ENCODE measurements around the gene ACTBL2. TPM values are rescaled to one million over a fixed set of nuclear protein-coding genes. Genes with fewer than 3 reads are reported as not detected.
"Not testable (repeated sequence)": the region's sequence is repeated elsewhere in the genome, so short reads cannot be mapped to it uniquely, and the experiment has no call there.

ACTBL2 gene
- not detected in 2 replicates for total RNA-seq (2014; rRNA removed; shearing (Covaris generic); ENCODE audit: low replicate concordance)

DNA sequence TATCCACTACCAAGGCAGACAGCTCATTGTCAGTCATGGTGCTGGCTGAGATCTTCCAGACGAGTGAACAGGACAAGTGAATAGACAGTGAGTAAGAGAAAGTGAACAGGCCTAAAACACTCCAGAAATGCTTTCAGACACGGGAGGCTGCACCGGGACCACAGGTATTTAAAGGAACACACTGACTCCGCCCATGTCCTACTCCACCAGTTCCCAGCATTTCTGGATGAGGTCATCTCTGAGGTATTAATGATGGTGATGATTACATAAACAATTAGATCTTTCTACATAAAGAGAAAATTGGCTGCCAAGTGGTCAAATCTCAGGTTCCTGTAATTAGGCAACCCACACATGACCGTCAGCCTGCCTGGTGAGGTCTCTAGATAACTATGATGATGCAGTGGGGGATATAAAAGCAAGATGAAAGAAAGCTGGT is at the start of gene ACTBL2:
ACTBL2 (minus strand) TSS at position 141 of the 436 bp plus-strand sequence; CDS start at position 37, 104 bp downstream.
- no peaks in the 10 kb centered on the region for H3K79me2 ChIP-seq (ENCODE audit: low read length)
- no peak within 1 kb of the TSS for H3K4me2 ChIP-seq (ENCODE audit: low read depth, low read length, poor library complexity, severe bottlenecking)
- H3K4me1 ChIP-seq (ENCODE audit: low read length): no peaks in the 10 kb centered on the region
- no peaks in the 10 kb centered on the region for H4K20me1 ChIP-seq (ENCODE audit: insufficient read depth, low read depth, low read length)
- no peak for DNase-seq
- no peak within 1 kb of the TSS for H3K27ac ChIP-seq (ENCODE audit: low read length)
- H3K9me3 ChIP-seq (ENCODE audit: low read length): no peaks in the 10 kb centered on the region
- H3K27me3 ChIP-seq (ENCODE audit: low read length): no peaks in the 10 kb centered on the region
- H3K4me3 ChIP-seq (ENCODE audit: low read length): no peak within 1 kb of the TSS
- no peaks in the 10 kb centered on the region for H3K36me3 ChIP-seq (ENCODE audit: insufficient read depth, low read length)
- H3K9ac ChIP-seq (ENCODE audit: low read length): no peak within 1 kb of the TSS
- no peaks in the 10 kb centered on the region for H3K9me2 ChIP-seq (replicated peaks; ENCODE audit: insufficient read depth, low read length)
- H2AFZ ChIP-seq (ENCODE audit: low read length): no peak within 1 kb of the TSS

DNA sequence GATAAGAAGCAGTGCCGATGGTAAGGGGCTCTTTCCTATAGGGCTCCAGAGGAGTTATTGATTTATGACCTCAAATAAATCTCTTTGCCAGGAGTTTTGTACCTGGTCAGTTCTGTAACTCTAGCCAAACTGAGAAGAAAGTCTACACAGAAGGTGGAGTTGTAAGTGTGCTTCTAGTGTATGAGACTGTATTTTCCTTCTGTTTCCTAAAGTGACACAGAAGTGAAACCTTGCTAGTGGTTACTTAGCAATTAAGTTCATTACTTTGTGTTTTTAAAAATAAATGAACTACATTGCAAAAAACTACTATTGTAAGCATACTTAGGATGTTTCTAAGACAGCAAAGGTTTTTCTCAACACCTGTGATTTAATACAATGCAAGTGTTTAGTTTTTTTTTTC is 48.7 kb upstream of the ACTBL2 start:
- DNase-seq: no peak
- Histone ChIP-seq H4K20me1 (ENCODE audit: insufficient read depth, low read depth, low read length) (no peaks in the 10 kb centered on the region), H3K9ac (ENCODE audit: low read length) (no peak overlapping the region), H3K4me3 (ENCODE audit: low read length) (no peak overlapping the region), H3K27me3 (ENCODE audit: low read length) (no peaks in the 10 kb centered on the region; the same call in 1 of the 2 replicates), H3K79me2 (ENCODE audit: low read length) (no peaks in the 10 kb centered on the region), H3K27ac (ENCODE audit: low read length) (no peak overlapping the region), H3K36me3 (ENCODE audit: insufficient read depth, low read length) (no peaks in the 10 kb centered on the region), H3K9me2 (replicated peaks; ENCODE audit: insufficient read depth, low read length) (no peaks in the 10 kb centered on the region), H2AFZ (ENCODE audit: low read length) (no peak overlapping the region), H3K4me2 (ENCODE audit: low read depth, low read length, poor library complexity, severe bottlenecking) (no peak overlapping the region), H3K9me3 (ENCODE audit: low read length) (no peaks in the 10 kb centered on the region), H3K4me1 (ENCODE audit: low read length) (no peaks in the 10 kb centered on the region)

DNA sequence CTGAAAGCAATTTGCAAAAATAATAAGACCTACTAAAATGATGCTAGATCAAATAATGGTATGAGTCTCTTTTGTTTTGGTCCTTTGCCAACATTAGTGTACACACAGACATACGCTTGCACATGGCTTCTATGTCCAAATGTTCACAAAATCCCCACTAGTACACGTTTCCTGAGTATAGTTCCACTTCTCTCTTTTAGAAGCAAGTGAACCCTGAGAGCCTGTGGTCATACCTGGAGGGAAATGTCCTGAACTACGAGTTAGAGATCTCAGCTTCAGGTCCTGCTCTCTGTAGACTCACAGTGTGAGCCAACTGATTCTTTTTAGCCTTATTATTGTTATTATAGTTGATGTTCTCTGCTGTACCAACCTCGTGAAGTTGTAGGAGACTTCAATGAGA is 47.3 kb upstream of the ACTBL2 start:
- no peaks in the 10 kb centered on the region; the same call in 1 of the 2 replicates for H3K27me3 ChIP-seq (ENCODE audit: low read length)
- H4K20me1 ChIP-seq (ENCODE audit: insufficient read depth, low read depth, low read length): no peaks in the 10 kb centered on the region
- no peak for DNase-seq
- no peak overlapping the region for H3K4me3 ChIP-seq (ENCODE audit: low read length)
- no peaks in the 10 kb centered on the region for H3K4me1 ChIP-seq (ENCODE audit: low read length)
- no peak overlapping the region for H3K9ac ChIP-seq (ENCODE audit: low read length)
- no peaks in the 10 kb centered on the region for H3K36me3 ChIP-seq (ENCODE audit: insufficient read depth, low read length)
- H3K9me2 ChIP-seq (replicated peaks; ENCODE audit: insufficient read depth, low read length): no peaks in the 10 kb centered on the region
- no peaks in the 10 kb centered on the region for H3K9me3 ChIP-seq (ENCODE audit: low read length)
- H3K79me2 ChIP-seq (ENCODE audit: low read length): no peaks in the 10 kb centered on the region
- no peak overlapping the region for H3K4me2 ChIP-seq (ENCODE audit: low read depth, low read length, poor library complexity, severe bottlenecking)
- H3K27ac ChIP-seq (ENCODE audit: low read length): no peak overlapping the region
- H2AFZ ChIP-seq (ENCODE audit: low read length): no peak overlapping the region

DNA sequence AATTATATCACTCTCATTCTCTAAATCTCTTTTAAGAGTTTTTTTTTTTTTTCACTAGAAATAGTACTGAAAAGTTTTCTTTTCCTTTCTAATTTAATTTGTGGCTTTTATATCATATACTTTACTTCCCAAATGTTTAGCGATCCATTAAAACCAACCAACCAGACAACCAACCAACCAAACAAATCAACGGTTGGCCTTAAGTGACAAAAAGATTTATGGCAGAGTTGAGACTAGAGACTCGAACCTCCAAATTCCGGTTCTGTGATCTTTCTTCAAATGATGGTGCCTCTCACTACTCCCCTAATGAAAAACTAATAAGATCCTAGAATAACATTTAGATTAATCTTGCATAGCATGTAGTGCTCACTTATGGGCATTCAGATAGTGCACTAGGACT is 45.3 kb upstream of the ACTBL2 start:
- H3K27ac ChIP-seq (ENCODE audit: low read length): no peak overlapping the region
- H3K9me2 ChIP-seq (replicated peaks; ENCODE audit: insufficient read depth, low read length): no peaks in the 10 kb centered on the region
- H3K27me3 ChIP-seq (ENCODE audit: low read length): no peaks in the 10 kb centered on the region; the same call in 1 of the 2 replicates
- no peak overlapping the region for H3K4me2 ChIP-seq (ENCODE audit: low read depth, low read length, poor library complexity, severe bottlenecking)
- no peak overlapping the region for H3K9ac ChIP-seq (ENCODE audit: low read length)
- no peak overlapping the region for H2AFZ ChIP-seq (ENCODE audit: low read length)
- no peaks in the 10 kb centered on the region for H3K79me2 ChIP-seq (ENCODE audit: low read length)
- H3K4me1 ChIP-seq (ENCODE audit: low read length): no peaks in the 10 kb centered on the region
- H3K36me3 ChIP-seq (ENCODE audit: insufficient read depth, low read length): no peaks in the 10 kb centered on the region
- DNase-seq: no peak
- H3K9me3 ChIP-seq (ENCODE audit: low read length): no peaks in the 10 kb centered on the region
- H4K20me1 ChIP-seq (ENCODE audit: insufficient read depth, low read depth, low read length): no peaks in the 10 kb centered on the region
- no peak overlapping the region for H3K4me3 ChIP-seq (ENCODE audit: low read length)

DNA sequence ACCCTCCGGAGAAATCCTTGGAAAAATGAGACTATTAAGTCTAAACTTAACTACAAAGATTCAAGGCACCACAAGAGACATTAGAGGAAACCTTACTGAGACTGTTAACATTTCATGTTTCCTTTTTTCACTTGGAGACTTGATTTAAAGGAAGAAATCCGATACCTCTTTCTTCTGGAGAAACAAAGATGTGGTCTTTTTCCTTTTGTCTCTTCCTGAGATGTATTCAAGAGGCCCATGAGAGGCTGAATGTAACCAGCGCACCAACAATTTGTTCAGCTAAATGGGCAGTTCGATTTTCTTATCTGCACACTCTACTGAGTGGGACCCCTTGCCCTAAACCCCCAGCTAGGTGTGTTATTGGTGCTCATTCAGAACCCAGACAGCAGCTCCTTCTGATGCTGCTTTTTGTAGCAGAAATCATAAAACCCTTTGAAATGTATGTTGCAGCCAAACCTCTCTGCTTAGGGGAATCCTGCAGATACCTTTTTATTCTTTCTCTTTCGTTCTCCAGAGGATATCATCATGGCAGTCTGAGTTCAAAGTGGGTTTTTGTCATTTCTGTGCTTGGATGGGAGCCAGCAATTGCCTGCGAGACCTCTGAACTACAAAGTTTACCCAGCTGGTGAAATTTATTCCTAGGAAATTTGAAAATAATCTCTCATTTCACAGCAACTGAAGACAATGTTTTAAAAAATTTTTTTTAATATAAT is 41.9 kb upstream of the ACTBL2 start:
- no peaks in the 10 kb centered on the region for H3K79me2 ChIP-seq (ENCODE audit: low read length)
- no peaks in the 10 kb centered on the region; the same call in 1 of the 2 replicates for H3K27me3 ChIP-seq (ENCODE audit: low read length)
- DNase-seq: no peak
- no peak overlapping the region for H2AFZ ChIP-seq (ENCODE audit: low read length)
- no peaks in the 10 kb centered on the region for H3K4me1 ChIP-seq (ENCODE audit: low read length)
- no peak overlapping the region for H3K9ac ChIP-seq (ENCODE audit: low read length)
- no peak overlapping the region for H3K4me3 ChIP-seq (ENCODE audit: low read length)
- H4K20me1 ChIP-seq (ENCODE audit: insufficient read depth, low read depth, low read length): no peaks in the 10 kb centered on the region
- no peak overlapping the region for H3K27ac ChIP-seq (ENCODE audit: low read length)
- H3K36me3 ChIP-seq (ENCODE audit: insufficient read depth, low read length): no peaks in the 10 kb centered on the region
- no peaks in the 10 kb centered on the region for H3K9me3 ChIP-seq (ENCODE audit: low read length)
- H3K9me2 ChIP-seq (replicated peaks; ENCODE audit: insufficient read depth, low read length): no peaks in the 10 kb centered on the region
- H3K4me2 ChIP-seq (ENCODE audit: low read depth, low read length, poor library complexity, severe bottlenecking): no peak overlapping the region

DNA sequence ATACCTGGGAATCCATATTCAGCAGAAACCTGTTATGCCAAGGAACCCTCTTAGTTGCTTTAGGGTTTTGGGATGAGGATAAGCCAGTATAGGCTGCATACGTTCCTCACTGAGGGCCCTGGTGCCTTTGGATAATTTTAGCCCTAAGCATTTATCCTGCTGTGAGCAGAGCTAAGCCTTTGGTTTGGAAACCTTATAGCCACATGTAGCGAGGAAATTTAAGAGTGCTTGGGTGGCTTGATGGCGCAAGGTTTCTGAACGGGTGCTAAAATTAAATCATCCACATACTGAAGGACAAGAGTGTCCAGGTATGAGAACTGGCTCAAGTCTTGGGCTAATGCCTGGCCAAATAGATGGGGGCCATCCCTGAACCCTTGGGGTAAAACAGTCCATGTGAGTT is 39.9 kb upstream of the ACTBL2 start:
- H3K9ac ChIP-seq (ENCODE audit: low read length); H2AFZ ChIP-seq (ENCODE audit: low read length); H3K36me3 ChIP-seq (ENCODE audit: insufficient read depth, low read length); H3K4me1 ChIP-seq (ENCODE audit: low read length); H3K9me3 ChIP-seq (ENCODE audit: low read length); H3K9me2 ChIP-seq (replicated peaks; ENCODE audit: insufficient read depth, low read length); H3K4me3 ChIP-seq (ENCODE audit: low read length); H3K79me2 ChIP-seq (ENCODE audit: low read length); H3K27me3 ChIP-seq (ENCODE audit: low read length); H4K20me1 ChIP-seq (ENCODE audit: insufficient read depth, low read depth, low read length); H3K27ac ChIP-seq (ENCODE audit: low read length); H3K4me2 ChIP-seq (ENCODE audit: low read depth, low read length, poor library complexity, severe bottlenecking); DNase-seq: not testable (repeated sequence)

DNA sequence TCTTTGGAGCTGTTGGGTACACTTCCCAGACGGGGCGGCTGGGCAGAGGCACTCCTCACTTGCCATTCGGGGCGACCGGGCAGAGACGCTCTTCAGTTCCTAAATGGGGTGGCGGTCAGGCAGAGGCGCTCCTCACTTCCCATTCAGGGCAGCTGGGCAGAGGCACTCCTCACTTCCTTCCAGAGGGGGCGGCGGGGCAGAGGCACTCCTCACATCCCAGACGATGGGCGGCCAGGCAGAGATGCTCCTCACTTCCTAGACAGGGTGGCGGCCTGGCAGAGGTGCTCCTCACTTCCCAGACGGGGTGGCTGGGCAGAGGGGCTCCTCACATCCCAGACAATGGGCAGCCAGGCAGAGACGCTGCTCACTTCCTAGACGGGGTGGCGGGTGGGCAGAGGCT is 35.8 kb upstream of the ACTBL2 start:
- not testable (repeated sequence) for H3K4me1 ChIP-seq (ENCODE audit: low read length); H3K9me3 ChIP-seq (ENCODE audit: low read length); H3K4me2 ChIP-seq (ENCODE audit: low read depth, low read length, poor library complexity, severe bottlenecking); H3K27me3 ChIP-seq (ENCODE audit: low read length); H3K36me3 ChIP-seq (ENCODE audit: insufficient read depth, low read length); H4K20me1 ChIP-seq (ENCODE audit: insufficient read depth, low read depth, low read length); H2AFZ ChIP-seq (ENCODE audit: low read length); H3K9ac ChIP-seq (ENCODE audit: low read length); H3K79me2 ChIP-seq (ENCODE audit: low read length); DNase-seq; H3K4me3 ChIP-seq (ENCODE audit: low read length); H3K27ac ChIP-seq (ENCODE audit: low read length); H3K9me2 ChIP-seq (replicated peaks; ENCODE audit: insufficient read depth, low read length)

DNA sequence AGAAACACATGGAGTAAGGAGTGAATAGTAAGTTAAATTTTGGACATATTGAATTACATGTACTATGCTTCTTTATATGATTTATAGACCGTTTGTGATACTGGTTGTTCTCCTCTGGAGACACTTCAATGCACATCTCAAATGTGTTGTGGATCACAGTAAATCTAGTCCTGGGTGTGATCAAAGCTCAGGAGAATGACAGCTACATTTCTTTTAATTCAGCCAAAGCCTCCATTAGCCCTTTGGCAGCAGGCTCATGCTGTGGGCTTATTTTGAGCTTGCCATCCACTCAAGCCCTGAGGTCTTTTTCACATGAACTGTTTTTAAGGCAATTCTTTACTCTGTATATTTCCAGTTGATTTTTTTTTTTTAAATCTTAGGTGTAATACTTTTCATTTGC is 34.6 kb upstream of the ACTBL2 start:
- Histone ChIP-seq H3K4me2 (ENCODE audit: low read depth, low read length, poor library complexity, severe bottlenecking) (no peak overlapping the region), H3K27ac (ENCODE audit: low read length) (no peak overlapping the region), H3K36me3 (ENCODE audit: insufficient read depth, low read length) (no peaks in the 10 kb centered on the region), H3K9me2 (replicated peaks; ENCODE audit: insufficient read depth, low read length) (no peaks in the 10 kb centered on the region), H2AFZ (ENCODE audit: low read length) (no peak overlapping the region), H3K27me3 (ENCODE audit: low read length) (no peaks in the 10 kb centered on the region), H3K4me3 (ENCODE audit: low read length) (no peak overlapping the region), H3K9ac (ENCODE audit: low read length) (no peak overlapping the region), H3K79me2 (ENCODE audit: low read length) (no peaks in the 10 kb centered on the region), H4K20me1 (ENCODE audit: insufficient read depth, low read depth, low read length) (no peaks in the 10 kb centered on the region), H3K9me3 (ENCODE audit: low read length) (no peaks in the 10 kb centered on the region), H3K4me1 (ENCODE audit: low read length) (no peaks in the 10 kb centered on the region)
- no peak for DNase-seq
